Kidney tubule cell (primary cell): ENCODE results near the gene CHIC2.

ENCODE experiments used
- DNase-seq: peaks from one replicate; pipeline ENCODE4 v3.0.0-alpha.2; 2018; ENCODE audit warnings: low spot score

Gene CHIC2

GRCh38 chr4:54064317-54065111 lies at the start of gene CHIC2:
CHIC2 (minus strand) TSS chr4:54064605; CDS start chr4:54064300, 305 bp downstream.
- peak; percentile 96 for DNase-seq

DNA sequence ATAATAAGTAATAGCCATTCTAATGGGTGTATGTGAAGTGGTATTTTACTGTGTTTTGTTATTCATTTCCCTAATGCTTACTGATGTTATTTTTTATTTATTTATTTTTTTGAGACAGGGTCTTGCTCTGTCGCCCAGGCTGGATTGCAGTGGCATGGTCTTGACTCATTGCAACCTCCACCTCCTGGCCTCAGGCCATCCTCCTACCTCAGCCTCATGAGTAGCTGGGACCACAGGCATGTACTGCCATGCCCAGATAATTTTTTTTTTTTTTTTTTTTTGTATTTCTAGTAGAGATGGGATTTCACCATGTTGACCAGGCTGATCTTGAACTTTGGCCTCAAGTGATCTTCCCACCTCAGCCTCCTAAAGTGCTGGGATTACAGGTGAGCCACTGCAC lies 48.8 kb upstream of the CHIC2 start:
- peak; percentile 20 for DNase-seq

- no peak for DNase-seq
These were observed 45.6 kb upstream of the CHIC2 start for GRCh38 chr4:54110019-54110416.

- DNase-seq, result no peak
These were observed 45.0 kb upstream of the CHIC2 start for GRCh38 chr4:54109241-54110018.

GRCh38 chr4:54107951-54108748 lies 43.7 kb upstream of the CHIC2 start:
- no peak for DNase-seq

GRCh38 chr4:54104907-54105306 lies 40.5 kb upstream of the CHIC2 start:
- no peak for DNase-seq

GRCh38 chr4:54103190-54103574 lies 38.8 kb upstream of the CHIC2 start:
- DNase-seq, result no peak

DNA sequence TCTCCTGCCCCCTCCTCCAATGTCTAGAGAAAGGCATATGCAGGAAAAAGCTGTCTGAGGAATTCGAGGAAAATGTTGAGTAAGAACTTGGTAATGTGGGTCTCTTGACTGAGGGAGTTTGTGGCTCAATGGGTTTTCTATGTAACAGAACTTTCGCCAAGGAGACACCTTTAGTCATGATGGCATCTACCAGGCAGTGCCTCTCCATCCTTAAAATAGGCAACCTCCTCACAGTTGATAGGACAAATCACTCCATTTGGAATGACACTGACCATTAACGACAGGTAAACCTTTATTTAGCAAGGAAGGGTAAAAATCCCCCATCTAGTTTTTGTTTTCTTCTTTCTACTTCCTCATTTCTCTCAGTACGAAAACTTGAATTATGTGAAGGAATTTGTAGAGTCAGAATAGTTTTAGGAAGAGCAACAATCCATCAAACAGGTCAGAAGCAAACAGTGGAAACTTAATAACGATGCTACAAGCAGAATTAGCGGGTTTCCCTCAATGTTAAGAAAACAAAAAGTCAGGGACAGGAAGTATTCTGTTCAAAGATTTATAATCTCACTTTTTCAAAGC lies 38.2 kb upstream of the CHIC2 start:
- no peak for DNase-seq

DNA sequence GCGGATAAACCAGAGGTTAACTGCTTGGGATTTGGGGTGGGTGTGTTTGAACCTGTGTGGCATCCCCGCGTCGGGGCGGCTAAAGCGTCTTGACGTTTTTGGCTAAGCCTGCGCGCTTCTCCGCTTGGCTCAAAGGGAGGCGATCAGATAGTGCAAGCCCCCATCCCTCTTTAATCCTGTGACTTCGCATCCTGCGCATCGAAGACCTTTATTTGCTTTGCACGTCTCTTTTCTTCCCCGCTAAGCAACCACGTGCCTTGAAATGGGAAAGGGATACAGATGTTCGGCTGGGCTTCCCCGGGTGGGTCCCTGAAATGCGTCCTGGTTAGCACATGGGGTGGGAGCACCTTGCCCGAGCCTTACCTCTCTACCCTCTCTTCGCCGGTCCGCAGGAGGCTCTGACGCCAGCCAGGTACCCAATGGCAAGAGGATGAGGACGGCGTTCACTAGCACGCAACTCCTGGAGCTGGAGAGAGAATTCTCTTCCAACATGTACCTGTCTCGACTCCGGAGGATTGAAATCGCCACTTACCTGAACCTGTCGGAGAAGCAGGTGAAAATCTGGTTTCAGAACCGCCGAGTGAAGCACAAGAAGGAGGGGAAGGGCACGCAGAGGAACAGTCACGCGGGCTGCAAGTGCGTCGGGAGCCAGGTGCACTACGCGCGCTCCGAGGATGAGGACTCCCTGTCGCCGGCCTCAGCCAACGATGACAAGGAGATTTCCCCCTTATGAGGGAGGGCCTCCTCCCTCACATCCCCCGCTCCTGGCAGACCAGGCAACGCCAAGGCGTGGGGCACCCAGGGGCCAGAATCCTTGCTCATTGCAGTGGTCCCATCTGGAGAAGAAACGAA lies 37.0 kb upstream of the CHIC2 start:
- no peak for DNase-seq

GRCh38 chr4:54100595-54101189 lies 36.3 kb upstream of the CHIC2 start:
- no peak for DNase-seq

- no peak for DNase-seq
These were observed 35.6 kb upstream of the CHIC2 start, which contains the start of gene GSX2 for GRCh38 chr4:54099748-54100574. GSX2 (plus strand) TSS chr4:54100163; CDS start chr4:54100345, 182 bp downstream.

DNA sequence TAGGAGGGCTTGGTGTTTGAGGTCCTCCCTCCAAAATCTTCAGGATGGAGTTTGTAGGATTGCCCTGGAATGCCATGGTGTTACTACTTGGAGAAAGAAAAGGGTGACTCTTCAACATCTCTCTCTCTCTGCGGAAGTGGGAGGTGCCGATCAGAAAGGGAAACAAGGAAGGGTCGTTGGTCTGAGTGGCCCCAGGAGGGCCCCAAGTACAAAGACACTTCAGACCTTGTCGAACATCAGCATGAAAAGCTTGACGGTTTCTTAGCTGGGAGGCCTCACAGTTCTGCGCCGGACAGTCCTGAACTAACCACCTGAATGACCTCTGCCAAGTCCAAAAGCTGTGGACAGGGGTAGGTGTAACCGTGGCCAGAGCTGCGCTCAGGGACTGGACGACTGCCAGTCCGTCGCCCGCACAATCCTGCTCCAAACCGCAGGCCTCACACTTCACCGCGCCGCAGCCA lies 34.9 kb upstream of the CHIC2 start:
- peak; percentile 75 for DNase-seq

DNA sequence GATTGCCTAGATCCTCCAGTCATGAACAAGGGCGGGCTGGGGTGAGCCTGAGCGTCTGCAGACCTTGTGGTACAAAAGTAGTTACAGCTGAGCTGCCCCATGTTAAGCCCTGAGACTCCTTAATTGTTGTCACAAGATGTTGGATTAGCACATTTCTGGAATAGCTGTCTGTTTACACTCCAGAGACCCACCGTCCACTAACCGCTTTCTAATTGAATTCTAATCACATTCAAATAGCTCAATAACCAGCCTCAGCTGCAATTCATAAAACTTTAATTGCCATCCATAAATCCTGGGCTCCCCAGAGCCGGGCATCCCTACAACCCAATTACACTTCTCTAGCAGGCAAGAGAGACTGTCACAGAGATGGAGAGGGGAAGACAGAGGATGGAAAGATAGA lies 34.0 kb upstream of the CHIC2 start:
- DNase-seq, result no peak

- no peak for DNase-seq
These were observed 32.7 kb upstream of the CHIC2 start for GRCh38 chr4:54097152-54097551.

DNA sequence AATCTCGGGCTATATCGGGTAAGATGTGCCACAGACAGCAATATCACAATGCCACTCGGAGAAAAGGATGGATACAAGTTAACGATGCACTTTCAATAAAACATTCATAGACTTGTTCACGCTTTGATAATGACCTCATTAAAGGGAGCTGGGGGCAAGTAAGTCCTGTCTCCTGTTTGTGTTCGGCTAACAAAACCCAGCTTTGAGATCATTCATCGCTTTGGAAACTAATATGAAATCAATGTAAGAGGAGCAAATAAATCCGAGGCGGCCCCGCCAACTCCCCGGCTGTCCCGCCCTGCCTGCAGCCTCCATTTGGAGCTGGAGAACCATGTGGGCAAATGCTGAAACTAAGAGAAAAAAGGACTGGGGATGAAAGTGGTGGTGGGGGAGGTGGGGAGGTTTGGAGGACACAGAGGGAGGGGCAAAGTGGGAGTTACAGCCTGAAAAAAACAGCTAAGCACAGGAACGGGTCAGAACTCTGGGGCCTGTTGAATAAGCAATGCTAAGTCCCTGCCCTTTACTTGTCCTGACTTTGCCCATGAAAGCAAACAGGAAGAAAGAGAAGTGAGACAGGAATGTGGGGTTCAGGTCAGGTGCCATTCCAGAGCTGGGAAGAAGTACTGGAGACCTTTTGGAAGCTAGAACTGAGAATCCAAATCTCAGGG lies 32.0 kb upstream of the CHIC2 start:
- DNase-seq, result no peak

DNA sequence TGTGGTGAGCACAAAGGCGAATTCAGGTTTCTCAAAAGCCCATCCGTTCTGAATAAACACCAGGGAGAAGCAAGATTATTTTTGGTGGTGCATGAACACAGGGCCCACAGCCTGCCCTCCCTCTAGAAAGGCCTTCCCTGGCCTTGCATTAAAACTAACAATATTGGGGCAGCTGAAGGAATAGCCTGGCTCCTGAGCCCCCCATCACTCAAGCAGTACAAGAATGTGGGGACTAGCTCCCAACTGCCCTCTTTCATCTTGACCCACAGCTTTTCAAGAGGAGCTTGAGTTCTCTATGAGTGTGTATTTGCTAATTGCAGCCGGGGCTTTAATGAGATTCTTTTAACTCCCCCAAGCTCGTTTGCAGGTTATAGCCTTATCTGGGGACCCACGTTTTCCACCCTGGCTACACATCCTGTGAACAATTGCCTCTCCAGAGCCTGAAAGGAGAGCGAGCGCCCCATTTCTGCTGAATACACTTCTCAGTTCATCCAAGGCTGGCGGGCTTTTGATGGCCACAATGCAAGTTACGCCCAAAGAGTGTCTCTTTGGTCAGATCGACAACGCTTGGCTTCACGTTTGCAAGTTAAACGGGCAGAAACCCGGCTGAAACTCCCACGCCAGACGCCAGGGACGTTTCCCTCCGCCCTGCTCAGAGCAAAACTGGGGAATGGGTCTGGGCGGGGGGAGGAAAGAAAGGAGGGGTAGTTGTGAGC lies 30.9 kb upstream of the CHIC2 start:
- no peak for DNase-seq

GRCh38 chr4:54094451-54094850 lies 30.0 kb upstream of the CHIC2 start:
- DNase-seq, result no peak
